ENCODE measurements around the gene NCKAP5.

GRCh38 chr2:133456156-133456555, 112.1 kb downstream of the NCKAP5 start:
- no peak for TF ChIP-seq EZH2 (IDR thresholded peaks at IDR 0.05; ENCODE audit: insufficient read depth, poor library complexity, severe bottlenecking)
- TF ChIP-seq EZH2phosphoT487 (IDR thresholded peaks at IDR 0.05; ENCODE audit: insufficient read depth, low read depth), result no peak

All from GM23248 (cell line).